ENCODE data around the gene MORN3.

GRCh38 chr12:121653999-121654398 is 15.5 kb downstream of the MORN3 start:
- TF ChIP-seq, protein P1, sequence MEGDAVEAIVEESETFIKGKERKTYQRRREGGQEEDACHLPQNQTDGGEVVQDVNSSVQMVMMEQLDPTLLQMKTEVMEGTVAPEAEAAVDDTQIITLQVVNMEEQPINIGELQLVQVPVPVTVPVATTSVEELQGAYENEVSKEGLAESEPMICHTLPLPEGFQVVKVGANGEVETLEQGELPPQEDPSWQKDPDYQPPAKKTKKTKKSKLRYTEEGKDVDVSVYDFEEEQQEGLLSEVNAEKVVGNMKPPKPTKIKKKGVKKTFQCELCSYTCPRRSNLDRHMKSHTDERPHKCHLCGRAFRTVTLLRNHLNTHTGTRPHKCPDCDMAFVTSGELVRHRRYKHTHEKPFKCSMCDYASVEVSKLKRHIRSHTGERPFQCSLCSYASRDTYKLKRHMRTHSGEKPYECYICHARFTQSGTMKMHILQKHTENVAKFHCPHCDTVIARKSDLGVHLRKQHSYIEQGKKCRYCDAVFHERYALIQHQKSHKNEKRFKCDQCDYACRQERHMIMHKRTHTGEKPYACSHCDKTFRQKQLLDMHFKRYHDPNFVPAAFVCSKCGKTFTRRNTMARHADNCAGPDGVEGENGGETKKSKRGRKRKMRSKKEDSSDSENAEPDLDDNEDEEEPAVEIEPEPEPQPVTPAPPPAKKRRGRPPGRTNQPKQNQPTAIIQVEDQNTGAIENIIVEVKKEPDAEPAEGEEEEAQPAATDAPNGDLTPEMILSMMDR (conservative IDR thresholded peaks at IDR 0.05; ENCODE audit: low read length): no peak
- no peak for TF ChIP-seq EZH2phosphoT487 (IDR thresholded peaks at IDR 0.05; ENCODE audit: borderline replicate concordance, low read depth, low read length)
